GM23338 (cell line): Measurements from ENCODE around the gene CENPT. TPM values are rescaled to one million over a fixed set of nuclear protein-coding genes. Genes with fewer than 3 reads are reported as not detected.

Source experiments
- ATAC-seq: fragments of 200-7000 bp; cut with Tn5 transposase; 3 replicates; pipeline ENCODE4 v1.9.1; 2020
- DNase-seq: peaks from one replicate; pipeline ENCODE4 v3.0.0-alpha.2; 2015; ENCODE audit warnings: low spot score
- H2AFZ ChIP-seq: fragments of 200-600 bp; sonication (generic); 2 replicates; pipeline ENCODE4 v1.8.0; 2016; ENCODE audit warnings: antibody characterized with exemption, mild to moderate bottlenecking, moderate library complexity
- H3F3A ChIP-seq: fragments of 200-600 bp; sonication (generic); replicated peaks from 2 replicates; pipeline ENCODE4 v1.8.0; 2017; ENCODE audit warnings: antibody characterized with exemption, mixed run types, low read depth
- H3K27ac ChIP-seq: fragments of 200-600 bp; sonication (generic); 2 replicates; pipeline ENCODE4 v1.6.1; 2016; ENCODE audit warnings: low read depth
- H3K27me3 ChIP-seq: fragments of 200-600 bp; sonication (generic); 2 replicates; pipeline ENCODE4 v1.8.0; 2016; ENCODE audit warnings: mild to moderate bottlenecking, mixed run types, moderate library complexity; ENCODE audit not compliant: insufficient read depth
- H3K36me3 ChIP-seq: fragments of 200-600 bp; sonication (generic); 2 replicates; pipeline ENCODE4 v1.8.0; 2016; ENCODE audit warnings: mild to moderate bottlenecking; ENCODE audit not compliant: insufficient read depth
- H3K4me1 ChIP-seq: fragments of 200-600 bp; sonication (generic); 2 replicates; pipeline ENCODE4 v1.8.0; 2016; ENCODE audit warnings: mild to moderate bottlenecking, moderate library complexity; ENCODE audit not compliant: insufficient read depth
- H3K4me2 ChIP-seq: fragments of 200-600 bp; sonication (generic); 2 replicates; pipeline ENCODE4 v1.7.1; 2017; ENCODE audit warnings: mixed run types
- H3K4me3 ChIP-seq: fragments of 200-600 bp; sonication (generic); 2 replicates; pipeline ENCODE4 v1.6.1; 2016; ENCODE audit warnings: mixed run types
- H3K79me2 ChIP-seq: fragments of 200-600 bp; sonication (generic); replicated peaks from 2 replicates; pipeline ENCODE4 v1.8.0; 2017; ENCODE audit warnings: mild to moderate bottlenecking; ENCODE audit not compliant: insufficient read depth
- H3K9me2 ChIP-seq: fragments of 200-600 bp; sonication (generic); 2 replicates; pipeline ENCODE4 v1.8.0; 2017; ENCODE audit not compliant: insufficient read depth
- H4K20me1 ChIP-seq: fragments of 200-600 bp; sonication (generic); replicated peaks from 2 replicates; pipeline ENCODE4 v1.8.0; 2017; ENCODE audit warnings: mild to moderate bottlenecking; ENCODE audit not compliant: insufficient read depth
- H3K27ac Mint-ChIP-seq: 2 replicates; pipeline ENCODE4 v1.8.0; 2020; ENCODE audit warnings: inconsistent platforms, mild to moderate bottlenecking, moderate library complexity, mixed read lengths
- H3K27me3 Mint-ChIP-seq: 3 replicates; pipeline ENCODE4 v1.8.0; 2022; ENCODE audit warnings: low read depth, mild to moderate bottlenecking, moderate library complexity, mixed read lengths, inconsistent platforms; ENCODE audit not compliant: insufficient read depth, poor library complexity
- H3K36me3 Mint-ChIP-seq: 3 replicates; pipeline ENCODE4 v1.8.0; 2021; ENCODE audit warnings: low read depth, mild to moderate bottlenecking, inconsistent platforms, moderate library complexity, mixed read lengths
- H3K4me1 Mint-ChIP-seq: 3 replicates; pipeline ENCODE4 v1.8.0; 2020; ENCODE audit warnings: mild to moderate bottlenecking, inconsistent platforms, mixed read lengths
- H3K4me3 Mint-ChIP-seq: 3 replicates; pipeline ENCODE4 v1.8.0; 2021; ENCODE audit warnings: moderate library complexity, mild to moderate bottlenecking, inconsistent platforms, mixed read lengths
- H3K9me3 Mint-ChIP-seq: 3 replicates; pipeline ENCODE4 v1.8.0; 2020; ENCODE audit warnings: moderate library complexity, mild to moderate bottlenecking, inconsistent platforms, mixed read lengths
- CREB1 ChIP-seq: fragments of 250-450 bp; sonication (Bioruptor Pico); IDR thresholded peaks from 2 replicates; pipeline ENCODE4 v1.5.0; 2020; ENCODE audit warnings: low read depth, mild to moderate bottlenecking, moderate library complexity
- CTCF ChIP-seq, 2 experiments: fragments of 200-600 bp in 1 of 2; sonication (generic) in 1 of 2; conservative IDR thresholded peaks; 2 replicates each; pipeline versions ENCODE4 v1.5.1 to v1.6.1; 2016 to 2017; ENCODE audit warnings: antibody characterized with exemption in 2 of 2, low read depth in 2 of 2, mild to moderate bottlenecking in 2 of 2, moderate library complexity in 1 of 2
- ETS1 ChIP-seq: IDR thresholded peaks from 2 replicates; pipeline ENCODE4 v1.6.1; 2016; ENCODE audit warnings: antibody characterized with exemption
- EZH2phosphoT487 ChIP-seq: fragments of 200-600 bp; sonication (generic); IDR thresholded peaks from one replicate; pipeline ENCODE4 v1.8.1; 2018; ENCODE audit warnings: antibody characterized with exemption; ENCODE audit not compliant: unreplicated experiment
- JUNB ChIP-seq: IDR thresholded peaks from one replicate; pipeline ENCODE4 v1.6.1; 2016; ENCODE audit warnings: antibody characterized with exemption; ENCODE audit not compliant: unreplicated experiment
- POLR2AphosphoS5 ChIP-seq: IDR thresholded peaks from 2 replicates; pipeline ENCODE4 v1.6.1; 2016; ENCODE audit warnings: antibody characterized with exemption, low read depth
- REST ChIP-seq: IDR thresholded peaks from one replicate; pipeline ENCODE4 v1.6.1; 2018; ENCODE audit warnings: antibody characterized with exemption; ENCODE audit not compliant: unreplicated experiment
- STAT1 ChIP-seq: IDR thresholded peaks from one replicate; pipeline ENCODE4 v1.6.1; 2016; ENCODE audit warnings: antibody characterized with exemption; ENCODE audit not compliant: unreplicated experiment
- ZNF114 ChIP-seq: fragments of 250-450 bp; sonication (Bioruptor Pico); IDR thresholded peaks from 2 replicates; pipeline ENCODE4 v1.5.0; 2020; ENCODE audit warnings: mild to moderate bottlenecking, moderate library complexity
- ZNF331 ChIP-seq: fragments of 250-450 bp; sonication (Bioruptor Pico); IDR thresholded peaks from 2 replicates; pipeline ENCODE4 v1.5.0; 2020; ENCODE audit warnings: low read depth, mild to moderate bottlenecking, moderate library complexity
- polyA plus RNA-seq: library from polyadenylated mRNA; unstranded; fragments of >200 nt; fragmentation: Nextera tagmentation; extraction: Ambion mirVana; gene quantifications from 2 replicates; pipeline ENCODE4 v1.2.1, GENCODE V29; 2016
- total RNA-seq: library from RNA; depleted of rRNA; stranded (reverse); fragments of >200 nt; shearing (Covaris generic); gene quantifications from 2 replicates; pipeline ENCODE4 v1.2.3, GENCODE V29; 2014

CENPT gene
- total and polyA plus RNA-seq, 2 experiments from 2014 or later: 55.4 to 63.8 TPM

GRCh38 chr16:67820608-67821259 lies 26.8 kb downstream of the CENPT start:
- H3K27me3 ChIP-seq: no peaks in the 10 kb centered on the region
- H3K27ac ChIP-seq: no peak overlapping the region
- H3K4me3 ChIP-seq: no peak overlapping the region
- TF ChIP-seq CTCF (conservative IDR thresholded peaks at IDR 0.05; ENCODE audit: low read depth in 2 of 2) (peak in 1 of 2 experiments; percentile 35; a peak in 2 of 4 replicates), POLR2AphosphoS5 (no peak)
- peaks cover 13% of the 10 kb centered on the region for H3K4me1 Mint-ChIP-seq
- DNase-seq: no peak
- no peaks in the 10 kb centered on the region for H3K36me3 ChIP-seq
- no peaks in the 10 kb centered on the region for H3K4me1 ChIP-seq
- H4K20me1 ChIP-seq: no peaks in the 10 kb centered on the region
- no peaks in the 10 kb centered on the region for H3F3A ChIP-seq
- H3K9me2 ChIP-seq: no peaks in the 10 kb centered on the region
- H3K36me3 Mint-ChIP-seq: peaks cover 4% of the 10 kb centered on the region
- no peaks in the 10 kb centered on the region for H3K79me2 ChIP-seq
- H2AFZ ChIP-seq: no peak overlapping the region
- no peak overlapping the region for H3K4me2 ChIP-seq
- peaks cover 4% of the 10 kb centered on the region; the same call in 1 of the 3 replicates for H3K9me3 Mint-ChIP-seq
- no peak overlapping the region for H3K4me3 Mint-ChIP-seq
- ATAC-seq: no peak
- H3K27me3 Mint-ChIP-seq: peaks cover 18% of the 10 kb centered on the region
- no peak overlapping the region for H3K27ac Mint-ChIP-seq

GRCh38 chr16:67814567-67814966 lies 32.9 kb downstream of the CENPT start:
- Mint-ChIP-seq H3K4me1 (no peaks in the 10 kb centered on the region), H3K4me3 (no peak overlapping the region), H3K27me3 (peaks cover 6% of the 10 kb centered on the region), H3K27ac (no peak overlapping the region), H3K36me3 (no peaks in the 10 kb centered on the region), H3K9me3 (peaks cover 4% of the 10 kb centered on the region; the same call in 1 of the 3 replicates)
- H3K4me1 ChIP-seq: no peaks in the 10 kb centered on the region
- H3K27me3 ChIP-seq: no peaks in the 10 kb centered on the region
- DNase-seq (no peak), ATAC-seq (no peak)
- H3K27ac ChIP-seq: no peak overlapping the region
- TF ChIP-seq REST (no peak), STAT1 (no peak), ZNF114 (CRISPR knock-in tag) (no peak), EZH2phosphoT487 (no peak), CREB1 (no peak), ZNF331 (CRISPR knock-in tag) (no peak), ETS1 (no peak), CTCF (conservative IDR thresholded peaks at IDR 0.05; ENCODE audit: low read depth in 2 of 2) (no peak), JUNB (no peak)
- H4K20me1 ChIP-seq: no peaks in the 10 kb centered on the region
- H3K9me2 ChIP-seq: no peaks in the 10 kb centered on the region
- no peaks in the 10 kb centered on the region for H3K36me3 ChIP-seq
- H3F3A ChIP-seq: no peaks in the 10 kb centered on the region
- H3K4me2 ChIP-seq: no peak overlapping the region
- H3K79me2 ChIP-seq: no peaks in the 10 kb centered on the region
- H2AFZ ChIP-seq: no peak overlapping the region
- H3K4me3 ChIP-seq: no peak overlapping the region
